CD4-positive, alpha-beta T cell (primary cell): ENCODE data around the gene AQP6. TPM values are rescaled to one million over a fixed set of nuclear protein-coding genes. Genes with fewer than 3 reads are reported as not detected.
A peak's percentile ranks its signal among the peaks of the same experiment; 100 is the strongest.

Source experiments
- ATAC-seq: fragments of 200-7000 bp; cut with Tn5 transposase; one replicate; pipeline ENCODE4 v1.10.0; 2022; ENCODE audit warnings: mild to moderate bottlenecking; ENCODE audit not compliant: poor library complexity
- CTCF ChIA-PET: fragments of 350-600 bp; sonication (Branson Sonifier 250); formaldehyde crosslinking; loops from one replicate; lab custom pipeline; 2021; ENCODE audit warnings: antibody characterized with exemption, inconsistent platforms; lab: Charles Lee
- POLR2A ChIA-PET: fragments of 350-600 bp; sonication (Branson Sonifier 250); formaldehyde crosslinking; loops from one replicate; lab custom pipeline; 2021; ENCODE audit warnings: antibody characterized with exemption, inconsistent platforms; lab: Charles Lee
- DNase-seq, 14 experiments: peaks; one replicate each; pipeline ENCODE4 v3.0.0-alpha.2; 2013 to 2020; ENCODE audit warnings: mixed read lengths in 2 of 14
- H3K27ac ChIP-seq, 2 donors: one replicate each; pipeline versions ENCODE4 v1.5.1 to v1.7.0; 2013; ENCODE audit warnings: low read length in 2 of 2, low read depth in 1 of 2, mild to moderate bottlenecking in 1 of 2
- H3K27me3 ChIP-seq, 2 experiments: 1 replicate in 1 of 2; 2 replicates in 1 of 2; pipeline versions ENCODE4 v1.6.1 to v1.7.0; 2013; ENCODE audit warnings: low read length in 2 of 2, control low read depth in 1 of 2, mild to moderate bottlenecking in 1 of 2, moderate library complexity in 1 of 2; ENCODE audit not compliant: insufficient read depth in 2 of 2, control insufficient read depth in 1 of 2
- H3K36me3 ChIP-seq: one replicate; pipeline ENCODE4 v1.6.1; 2013; ENCODE audit warnings: low read length, control low read depth; ENCODE audit not compliant: insufficient read depth
- H3K4me1 ChIP-seq: one replicate; pipeline ENCODE4 v1.6.1; 2013; ENCODE audit warnings: low read length, control low read depth; ENCODE audit not compliant: insufficient read depth
- H3K4me3 ChIP-seq: one replicate; pipeline ENCODE4 v1.5.1; 2013; ENCODE audit warnings: mild to moderate bottlenecking, low read length, moderate library complexity
- H3K9me3 ChIP-seq, 2 experiments: 1 replicate in 1 of 2; 2 replicates in 1 of 2; pipeline versions ENCODE4 v1.6.1 to v1.7.0; 2013; ENCODE audit warnings: low read length in 2 of 2, mild to moderate bottlenecking in 2 of 2, control low read depth in 1 of 2, moderate library complexity in 1 of 2; ENCODE audit not compliant: control insufficient read depth in 1 of 2, insufficient read depth in 1 of 2
- H3K27ac Mint-ChIP-seq: one replicate; pipeline ENCODE4 v1.8.0; 2020; ENCODE audit warnings: mixed read lengths
- H3K27me3 Mint-ChIP-seq: one replicate; pipeline ENCODE4 v1.8.0; 2021; ENCODE audit warnings: mixed read lengths
- H3K36me3 Mint-ChIP-seq: one replicate; pipeline ENCODE4 v1.8.0; 2021; ENCODE audit warnings: low read depth, mixed read lengths
- H3K4me1 Mint-ChIP-seq: one replicate; pipeline ENCODE4 v1.8.0; 2021; ENCODE audit warnings: low read depth, mixed read lengths
- H3K4me3 Mint-ChIP-seq: one replicate; pipeline ENCODE4 v1.8.0; 2020; ENCODE audit warnings: mild to moderate bottlenecking, mixed read lengths
- H3K9me3 Mint-ChIP-seq: one replicate; pipeline ENCODE4 v1.8.0; 2020; ENCODE audit warnings: mixed read lengths
- CTCF ChIP-seq: fragments of 200-600 bp; IDR thresholded peaks from one replicate; pipeline ENCODE4 v1.8.0; 2022; ENCODE audit warnings: antibody characterized with exemption, mild to moderate bottlenecking
- intact Hi-C, 2 experiments: fragments of 100-400 bp; cut with DNase I in 1 of 2; cut with micrococcal nuclease in 1 of 2; formaldehyde crosslinking; loops; one replicate each; pipeline versions ENCODE4 v1.15.1 to v1.9.0; 2023 to 2025; cut with DNase I, micrococcal nuclease
- total RNA-seq, 174 experiments: library from RNA in 2 of 174; stranded (reverse) in 2 of 174; gene quantifications; one replicate each; pipeline ENCODE4 v1.2.3 and lab custom pipeline; 2021 to 2026

AQP6 gene
- total RNA-seq, 2 experiments from 2014 or later, result not detected

DNA sequence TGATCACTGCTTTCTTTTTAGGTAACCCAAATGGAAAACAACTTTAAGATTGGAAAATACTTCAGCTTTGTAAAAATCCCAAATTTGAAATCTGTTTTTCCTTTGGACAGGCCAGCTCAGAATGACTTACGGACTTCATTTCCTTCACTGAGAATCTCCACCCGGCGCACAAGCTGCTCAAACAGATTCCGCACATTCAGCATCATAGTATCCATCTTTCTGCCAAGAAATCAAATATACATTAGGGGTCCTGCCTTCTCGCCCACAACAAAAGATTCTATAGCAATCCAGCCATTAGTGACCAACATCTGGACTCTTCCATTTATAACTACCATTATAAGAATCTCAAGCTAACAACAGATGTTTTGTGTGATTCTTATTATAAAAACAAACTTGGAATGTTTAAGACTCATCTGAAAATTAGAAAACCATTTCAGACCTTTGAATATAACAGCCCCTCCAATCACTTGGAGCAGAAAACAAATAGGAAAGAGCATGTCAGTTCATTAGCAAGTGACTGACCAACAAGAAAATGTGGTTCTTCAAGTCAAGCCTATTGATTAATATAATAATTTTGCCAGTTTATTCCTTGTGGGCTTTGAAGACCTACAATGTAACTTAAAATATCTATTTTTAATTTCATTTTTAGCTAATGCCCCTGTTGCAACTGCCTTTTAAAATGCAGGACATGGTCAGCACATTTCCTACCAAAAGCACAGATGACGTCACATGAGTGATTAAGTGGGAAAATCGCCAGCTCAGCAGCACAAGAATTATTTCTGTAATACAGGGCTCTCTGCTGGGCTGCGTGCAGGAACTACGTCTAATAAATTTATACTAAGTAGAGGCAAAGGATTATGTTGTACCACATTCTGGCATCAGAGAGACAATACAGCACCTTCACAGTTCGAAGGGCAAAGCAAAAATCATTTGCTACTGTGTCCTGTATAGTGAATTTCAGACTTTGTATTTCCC lies 44.0 kb downstream of the AQP6 start:
- CTCF ChIA-PET, result interaction anchor here (0.9 kb wide), 1 partner anchor 49 kb away, joined by 4 read pairs; no protein-coding TSS in a partner anchor
- H3K4me3 ChIP-seq, result no peak overlapping the region
- no peaks in the 10 kb centered on the region for H3K36me3 ChIP-seq

GRCh38 chr12:50017641-50018040 lies 44.9 kb downstream of the AQP6 start:
- no peak for TF ChIP-seq CTCF
- H3K36me3 ChIP-seq, result no peaks in the 10 kb centered on the region
- H3K27me3 Mint-ChIP-seq, result no peaks in the 10 kb centered on the region
- H3K4me1 Mint-ChIP-seq, result peaks cover 8% of the 10 kb centered on the region
- no peak overlapping the region for H3K4me3 Mint-ChIP-seq
- H3K9me3 Mint-ChIP-seq, result no peaks in the 10 kb centered on the region
- H3K9me3 ChIP-seq, result no peaks in the 10 kb centered on the region
- H3K36me3 Mint-ChIP-seq, result peaks cover 15% of the 10 kb centered on the region
- no peak overlapping the region for H3K27ac ChIP-seq
- ATAC-seq, result no peak
- ChIA-PET POLR2A (no interaction called here), CTCF (interaction anchor here (0.6 to 1.1 kb wide), 2 partner anchors 51 to 395 kb away, joined by 3 to 5 read pairs; no protein-coding TSS in a partner anchor)
- no peaks in the 10 kb centered on the region for H3K27me3 ChIP-seq
- no peak for DNase-seq
- H3K27ac Mint-ChIP-seq, result no peak overlapping the region
- intact Hi-C loops, result no loop called here
- H3K4me1 ChIP-seq, result no peaks in the 10 kb centered on the region
- H3K4me3 ChIP-seq, result no peak overlapping the region

More for the DNA sequence above, 44.0 kb downstream of the AQP6 start:
- ATAC-seq (no peak), DNase-seq (peak in 2 of 14 experiments; percentile 50 to 58)
- H3K4me3 Mint-ChIP-seq, result no peak overlapping the region
- TF ChIP-seq CTCF, result no peak
- H3K9me3 Mint-ChIP-seq, result no peaks in the 10 kb centered on the region
- H3K27me3 ChIP-seq, result no peaks in the 10 kb centered on the region
- H3K4me1 Mint-ChIP-seq, result peaks cover 8% of the 10 kb centered on the region
- H3K4me1 ChIP-seq, result no peaks in the 10 kb centered on the region
- no peaks in the 10 kb centered on the region for H3K27me3 Mint-ChIP-seq
- H3K27ac Mint-ChIP-seq, result no peak overlapping the region
- POLR2A ChIA-PET, result no interaction called here
- no peak overlapping the region for H3K27ac ChIP-seq
- H3K36me3 Mint-ChIP-seq, result peaks cover 15% of the 10 kb centered on the region
- no peaks in the 10 kb centered on the region for H3K9me3 ChIP-seq
- intact Hi-C loops, result no loop called here

- TF ChIP-seq CTCF, result no peak
- ChIA-PET POLR2A (interaction anchor here (0.6 kb wide), 1 partner anchor 267 kb away, joined by 3 read pairs; no protein-coding TSS in a partner anchor), CTCF (interaction anchor here (0.6 to 1.1 kb wide), 4 partner anchors 12 to 395 kb away, joined by 3 to 5 read pairs (median 3); no protein-coding TSS in a partner anchor)
- no peak for DNase-seq
- intact Hi-C loops, result no loop called here
- no peaks in the 10 kb centered on the region for H3K4me1 ChIP-seq
- H3K9me3 Mint-ChIP-seq, result no peaks in the 10 kb centered on the region
- peaks cover 8% of the 10 kb centered on the region for H3K4me1 Mint-ChIP-seq
- no peaks in the 10 kb centered on the region for H3K9me3 ChIP-seq
- H3K27ac ChIP-seq, result no peak overlapping the region
- no peak overlapping the region for H3K27ac Mint-ChIP-seq
- no peak overlapping the region for H3K4me3 ChIP-seq
- H3K36me3 ChIP-seq, result no peaks in the 10 kb centered on the region
- no peak for ATAC-seq
- no peaks in the 10 kb centered on the region for H3K27me3 ChIP-seq
- H3K27me3 Mint-ChIP-seq, result no peaks in the 10 kb centered on the region
- H3K4me3 Mint-ChIP-seq, result no peak overlapping the region
- H3K36me3 Mint-ChIP-seq, result peaks cover 15% of the 10 kb centered on the region
These were observed 45.4 kb downstream of the AQP6 start for GRCh38 chr12:50018154-50018553.
